DMS79 (cell line): ENCODE results near the gene APOBEC4.

Source experiments
- DNase-seq: peaks from one replicate; lab custom pipeline; 2025; lab: John Stamatoyannopoulos, UW

The APOBEC4 gene

GRCh38 chr1:183602510-183602909 lies 50.6 kb downstream of the APOBEC4 start:
- DNase-seq = no peak

- DNase-seq = no peak
Measured at GRCh38 chr1:183600634-183601033, 52.5 kb downstream of the APOBEC4 start.

GRCh38 chr1:183600136-183600535 lies 53.0 kb downstream of the APOBEC4 start:
- DNase-seq = no peak

- DNase-seq = no peak
Measured at GRCh38 chr1:183598386-183598785, 54.7 kb downstream of the APOBEC4 start.

GRCh38 chr1:183597656-183598347 lies 55.3 kb downstream of the APOBEC4 start:
- no peak for DNase-seq

- no peak for DNase-seq
Measured at GRCh38 chr1:183596500-183596899, 56.6 kb downstream of the APOBEC4 start.
